ENCODE data around the gene PRRC2B. TPM values are rescaled to one million over a fixed set of nuclear protein-coding genes. Genes with fewer than 3 reads are reported as not detected.

PRRC2B gene
- total and polyA plus RNA-seq, 2 experiments from 2014 or later = 45.0 to 193 TPM

DNA sequence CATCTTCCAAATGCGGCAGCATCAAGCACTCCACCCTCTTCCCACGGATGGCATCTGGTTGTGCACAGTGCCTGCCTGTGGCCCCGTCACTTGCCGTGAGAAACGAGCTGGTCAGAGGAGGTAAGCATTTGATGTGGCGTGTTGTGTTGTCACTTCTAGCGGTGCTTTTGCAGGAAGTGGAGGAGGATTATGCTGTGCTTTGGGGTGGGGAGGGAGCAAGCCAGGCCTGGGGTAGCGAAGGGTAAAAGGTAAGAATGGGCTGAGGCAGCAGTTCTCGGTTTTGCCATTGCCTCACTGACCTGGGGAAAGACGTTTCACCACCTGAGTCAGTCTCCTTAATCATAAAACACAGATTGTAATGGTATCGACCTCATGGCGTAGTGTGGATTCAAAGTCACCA lies 106.5 kb downstream of the PRRC2B start:
- TF ChIP-seq, protein P1, sequence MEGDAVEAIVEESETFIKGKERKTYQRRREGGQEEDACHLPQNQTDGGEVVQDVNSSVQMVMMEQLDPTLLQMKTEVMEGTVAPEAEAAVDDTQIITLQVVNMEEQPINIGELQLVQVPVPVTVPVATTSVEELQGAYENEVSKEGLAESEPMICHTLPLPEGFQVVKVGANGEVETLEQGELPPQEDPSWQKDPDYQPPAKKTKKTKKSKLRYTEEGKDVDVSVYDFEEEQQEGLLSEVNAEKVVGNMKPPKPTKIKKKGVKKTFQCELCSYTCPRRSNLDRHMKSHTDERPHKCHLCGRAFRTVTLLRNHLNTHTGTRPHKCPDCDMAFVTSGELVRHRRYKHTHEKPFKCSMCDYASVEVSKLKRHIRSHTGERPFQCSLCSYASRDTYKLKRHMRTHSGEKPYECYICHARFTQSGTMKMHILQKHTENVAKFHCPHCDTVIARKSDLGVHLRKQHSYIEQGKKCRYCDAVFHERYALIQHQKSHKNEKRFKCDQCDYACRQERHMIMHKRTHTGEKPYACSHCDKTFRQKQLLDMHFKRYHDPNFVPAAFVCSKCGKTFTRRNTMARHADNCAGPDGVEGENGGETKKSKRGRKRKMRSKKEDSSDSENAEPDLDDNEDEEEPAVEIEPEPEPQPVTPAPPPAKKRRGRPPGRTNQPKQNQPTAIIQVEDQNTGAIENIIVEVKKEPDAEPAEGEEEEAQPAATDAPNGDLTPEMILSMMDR (conservative IDR thresholded peaks at IDR 0.05; ENCODE audit: low read depth in 2 of 2) = no peak
- no peak for TF ChIP-seq ZNF114 (CRISPR knock-in tag; IDR thresholded peaks at IDR 0.05)
- TF ChIP-seq JUNB (IDR thresholded peaks at IDR 0.05; ENCODE audit: unreplicated experiment) = no peak
- TF ChIP-seq CREB1 (CRISPR knock-in tag; IDR thresholded peaks at IDR 0.05; ENCODE audit: low read depth) = no peak
- TF ChIP-seq, protein P2, sequence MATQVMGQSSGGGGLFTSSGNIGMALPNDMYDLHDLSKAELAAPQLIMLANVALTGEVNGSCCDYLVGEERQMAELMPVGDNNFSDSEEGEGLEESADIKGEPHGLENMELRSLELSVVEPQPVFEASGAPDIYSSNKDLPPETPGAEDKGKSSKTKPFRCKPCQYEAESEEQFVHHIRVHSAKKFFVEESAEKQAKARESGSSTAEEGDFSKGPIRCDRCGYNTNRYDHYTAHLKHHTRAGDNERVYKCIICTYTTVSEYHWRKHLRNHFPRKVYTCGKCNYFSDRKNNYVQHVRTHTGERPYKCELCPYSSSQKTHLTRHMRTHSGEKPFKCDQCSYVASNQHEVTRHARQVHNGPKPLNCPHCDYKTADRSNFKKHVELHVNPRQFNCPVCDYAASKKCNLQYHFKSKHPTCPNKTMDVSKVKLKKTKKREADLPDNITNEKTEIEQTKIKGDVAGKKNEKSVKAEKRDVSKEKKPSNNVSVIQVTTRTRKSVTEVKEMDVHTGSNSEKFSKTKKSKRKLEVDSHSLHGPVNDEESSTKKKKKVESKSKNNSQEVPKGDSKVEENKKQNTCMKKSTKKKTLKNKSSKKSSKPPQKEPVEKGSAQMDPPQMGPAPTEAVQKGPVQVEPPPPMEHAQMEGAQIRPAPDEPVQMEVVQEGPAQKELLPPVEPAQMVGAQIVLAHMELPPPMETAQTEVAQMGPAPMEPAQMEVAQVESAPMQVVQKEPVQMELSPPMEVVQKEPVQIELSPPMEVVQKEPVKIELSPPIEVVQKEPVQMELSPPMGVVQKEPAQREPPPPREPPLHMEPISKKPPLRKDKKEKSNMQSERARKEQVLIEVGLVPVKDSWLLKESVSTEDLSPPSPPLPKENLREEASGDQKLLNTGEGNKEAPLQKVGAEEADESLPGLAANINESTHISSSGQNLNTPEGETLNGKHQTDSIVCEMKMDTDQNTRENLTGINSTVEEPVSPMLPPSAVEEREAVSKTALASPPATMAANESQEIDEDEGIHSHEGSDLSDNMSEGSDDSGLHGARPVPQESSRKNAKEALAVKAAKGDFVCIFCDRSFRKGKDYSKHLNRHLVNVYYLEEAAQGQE (IDR thresholded peaks at IDR 0.05; ENCODE audit: unreplicated experiment) = no peak
- no peak for TF ChIP-seq EZH2phosphoT487 (IDR thresholded peaks at IDR 0.05; ENCODE audit: unreplicated experiment)
- TF ChIP-seq ZNF462 (CRISPR knock-in tag; IDR thresholded peaks at IDR 0.05) = no peak
- no peak for TF ChIP-seq EZH2 (IDR thresholded peaks at IDR 0.05; ENCODE audit: low read depth, unreplicated experiment)
- TF ChIP-seq STAT1 (IDR thresholded peaks at IDR 0.05; ENCODE audit: unreplicated experiment) = no peak
- no peak for TF ChIP-seq NANOG (IDR thresholded peaks at IDR 0.05; ENCODE audit: borderline replicate concordance)
- TF ChIP-seq POLR2AphosphoS5 (IDR thresholded peaks at IDR 0.05; ENCODE audit: low read depth) = no peak; the same call in 1 of the 2 replicates
- Histone ChIP-seq H3K27me3 (ENCODE audit: insufficient read depth) (no peaks in the 10 kb centered on the region; the same call in 1 of the 2 replicates), H3K27ac (ENCODE audit: low read depth) (peak overlapping the region; percentile 72; the same call in 1 of the 2 replicates), H3K4me1 (ENCODE audit: insufficient read depth) (peaks cover 9% of the 10 kb centered on the region; the same call in 1 of the 2 replicates), H3K4me2 (no peak overlapping the region), H2AFZ (no peak overlapping the region), H3F3A (replicated peaks; ENCODE audit: low read depth) (peaks cover 56% of the 10 kb centered on the region), H3K79me2 (replicated peaks; ENCODE audit: insufficient read depth) (peaks cover 6% of the 10 kb centered on the region), H3K4me3 (no peak overlapping the region), H3K9me2 (ENCODE audit: insufficient read depth) (no peaks in the 10 kb centered on the region), H3K36me3 (ENCODE audit: insufficient read depth) (peaks cover 35% of the 10 kb centered on the region), H4K20me1 (replicated peaks; ENCODE audit: insufficient read depth) (peaks cover 24% of the 10 kb centered on the region)
- Mint-ChIP-seq H3K4me3 (no peak overlapping the region), H3K36me3 (ENCODE audit: low read depth) (peaks cover 59% of the 10 kb centered on the region), H3K27me3 (ENCODE audit: insufficient read depth, low read depth, poor library complexity) (peaks cover 49% of the 10 kb centered on the region), H3K9me3 (no peaks in the 10 kb centered on the region; the same call in 2 of the 3 replicates), H3K27ac (peak overlapping the region; percentile 88), H3K4me1 (peaks cover 21% of the 10 kb centered on the region)
- no peak for DNase-seq (ENCODE audit: low spot score)
- ATAC-seq = no peak
